ENCODE measurements around the gene PRR36.

DNA sequence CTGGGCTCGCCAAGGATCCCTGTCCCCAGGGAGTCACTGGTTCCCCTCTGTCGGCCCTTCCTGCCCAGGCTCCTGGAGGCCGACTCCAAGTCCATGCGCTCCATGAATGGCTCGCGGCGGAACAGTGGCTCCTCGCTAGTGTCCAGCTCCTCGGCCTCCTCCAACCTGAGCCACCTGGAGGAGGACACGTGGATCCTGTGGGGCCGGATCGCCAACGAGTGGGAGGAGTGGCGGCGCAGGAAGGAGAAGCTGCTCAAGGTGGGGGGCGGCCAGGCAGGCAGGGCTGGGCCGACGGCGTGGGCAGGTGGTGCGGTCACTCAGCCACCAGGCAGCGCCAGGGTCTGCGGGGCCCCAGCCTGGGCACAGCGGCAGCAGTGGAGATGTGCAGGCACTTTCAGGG is 26.5 kb downstream of the PRR36 start:
- TF ChIP-seq, protein P1, sequence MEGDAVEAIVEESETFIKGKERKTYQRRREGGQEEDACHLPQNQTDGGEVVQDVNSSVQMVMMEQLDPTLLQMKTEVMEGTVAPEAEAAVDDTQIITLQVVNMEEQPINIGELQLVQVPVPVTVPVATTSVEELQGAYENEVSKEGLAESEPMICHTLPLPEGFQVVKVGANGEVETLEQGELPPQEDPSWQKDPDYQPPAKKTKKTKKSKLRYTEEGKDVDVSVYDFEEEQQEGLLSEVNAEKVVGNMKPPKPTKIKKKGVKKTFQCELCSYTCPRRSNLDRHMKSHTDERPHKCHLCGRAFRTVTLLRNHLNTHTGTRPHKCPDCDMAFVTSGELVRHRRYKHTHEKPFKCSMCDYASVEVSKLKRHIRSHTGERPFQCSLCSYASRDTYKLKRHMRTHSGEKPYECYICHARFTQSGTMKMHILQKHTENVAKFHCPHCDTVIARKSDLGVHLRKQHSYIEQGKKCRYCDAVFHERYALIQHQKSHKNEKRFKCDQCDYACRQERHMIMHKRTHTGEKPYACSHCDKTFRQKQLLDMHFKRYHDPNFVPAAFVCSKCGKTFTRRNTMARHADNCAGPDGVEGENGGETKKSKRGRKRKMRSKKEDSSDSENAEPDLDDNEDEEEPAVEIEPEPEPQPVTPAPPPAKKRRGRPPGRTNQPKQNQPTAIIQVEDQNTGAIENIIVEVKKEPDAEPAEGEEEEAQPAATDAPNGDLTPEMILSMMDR (IDR thresholded peaks at IDR 0.05), result no peak
- TF ChIP-seq POLR2A (IDR thresholded peaks at IDR 0.05) (no peak), POLR2AphosphoS5 (IDR thresholded peaks at IDR 0.05) (no peak)

Measured in prostate gland (tissue), 2 donors.